WTC11 (cell line): ENCODE measurements around the gene BICD2. TPM values are rescaled to one million over a fixed set of nuclear protein-coding genes. Genes with fewer than 3 reads are reported as not detected.

Experiments
- ATAC-seq: fragments of 200-7000 bp; cut with Tn5 transposase; 2 replicates; pipeline ENCODE4 v1.10.0; 2021; ENCODE audit warnings: mild to moderate bottlenecking, moderate library complexity
- CTCF ChIA-PET: fragments of 300-600 bp; sonication (Branson Sonifier 250); formaldehyde crosslinking; loops from one replicate; lab custom pipeline; 2021; ENCODE audit warnings: antibody characterized with exemption; lab: Charles Lee
- POLR2A ChIA-PET: fragments of 350-600 bp; sonication (Branson Sonifier 250); formaldehyde crosslinking; loops from one replicate; lab custom pipeline; 2021; ENCODE audit warnings: antibody characterized with exemption; lab: Charles Lee
- DNase-seq: peaks from one replicate; pipeline ENCODE4 v3.0.0; 2021; ENCODE audit warnings: low spot score
- H3K27ac Mint-ChIP-seq: 2 replicates; pipeline ENCODE4 v1.8.0; 2021; ENCODE audit warnings: mixed read lengths
- H3K27me3 Mint-ChIP-seq: 2 replicates; pipeline ENCODE4 v1.8.0; 2021; ENCODE audit warnings: low read depth, mild to moderate bottlenecking, moderate library complexity, mixed read lengths
- H3K36me3 Mint-ChIP-seq: 2 replicates; pipeline ENCODE4 v1.8.0; 2021; ENCODE audit warnings: mixed read lengths
- H3K4me1 Mint-ChIP-seq: 2 replicates; pipeline ENCODE4 v1.8.0; 2022; ENCODE audit warnings: mixed read lengths
- H3K4me3 Mint-ChIP-seq: 2 replicates; pipeline ENCODE4 v1.8.0; 2021; ENCODE audit warnings: mild to moderate bottlenecking, moderate library complexity, mixed read lengths
- H3K9me3 Mint-ChIP-seq: 2 replicates; pipeline ENCODE4 v1.8.0; 2021; ENCODE audit warnings: mixed read lengths
- ELF4 ChIP-seq: sonication (generic); formaldehyde crosslinking; IDR thresholded peaks from 2 replicates; pipeline ENCODE4 v1.8.1; 2022; ENCODE audit warnings: low read depth, mild to moderate bottlenecking, moderate library complexity, missing genetic modification reagents
- EMX1 ChIP-seq: fragments of 250-450 bp; sonication (Bioruptor Pico); IDR thresholded peaks from 2 replicates; pipeline ENCODE4 v1.8.0; 2021; ENCODE audit warnings: mild to moderate bottlenecking
- GRHL2 ChIP-seq: fragments of 250-450 bp; sonication (Bioruptor Pico); IDR thresholded peaks from 2 replicates; pipeline ENCODE4 v1.8.0; 2022; ENCODE audit warnings: mild to moderate bottlenecking, moderate library complexity; ENCODE audit not compliant: insufficient replicate concordance, severe bottlenecking
- IRF2 ChIP-seq: sonication (generic); formaldehyde crosslinking; IDR thresholded peaks from 2 replicates; pipeline ENCODE4 v1.8.0; 2022; ENCODE audit warnings: low read depth, missing genetic modification reagents, borderline replicate concordance
- JUN ChIP-seq: sonication (generic); formaldehyde crosslinking; IDR thresholded peaks from 2 replicates; pipeline ENCODE4 v1.8.0; 2023; ENCODE audit warnings: mild to moderate bottlenecking, missing genetic modification reagents
- NFYB ChIP-seq: sonication (generic); formaldehyde crosslinking; conservative IDR thresholded peaks from 2 replicates; pipeline ENCODE4 v1.8.0; 2022; ENCODE audit warnings: low read depth, missing genetic modification reagents
- NR1H2 ChIP-seq: sonication (generic); formaldehyde crosslinking; IDR thresholded peaks from 2 replicates; pipeline ENCODE4 v1.9.0; 2021; ENCODE audit warnings: mild to moderate bottlenecking, moderate library complexity, missing genetic modification reagents
- SMAD4 ChIP-seq: sonication (generic); formaldehyde crosslinking; IDR thresholded peaks from 2 replicates; pipeline ENCODE4 v1.8.0; 2022; ENCODE audit warnings: mild to moderate bottlenecking, missing genetic modification reagents
- TEAD1 ChIP-seq: sonication (generic); formaldehyde crosslinking; IDR thresholded peaks from 2 replicates; pipeline ENCODE4 v1.8.0; 2022; ENCODE audit warnings: mild to moderate bottlenecking, missing genetic modification reagents
- TP53 ChIP-seq: sonication (generic); formaldehyde crosslinking; IDR thresholded peaks from 2 replicates; pipeline ENCODE4 v1.8.1; 2023; ENCODE audit warnings: mild to moderate bottlenecking, missing genetic modification reagents
- ZNF121 ChIP-seq: sonication (generic); formaldehyde crosslinking; IDR thresholded peaks from 2 replicates; pipeline ENCODE4 v1.8.0; 2023; ENCODE audit warnings: missing genetic modification reagents
- total RNA-seq: library from RNA; stranded (reverse); gene quantifications from 3 replicates; pipeline ENCODE4 v1.2.3, GENCODE V29; 2021
- TF ChIP-seq, protein P1 (sequence below): sonication (generic); formaldehyde crosslinking; IDR thresholded peaks from 2 replicates; pipeline ENCODE4 v1.8.0; 2022; ENCODE audit warnings: missing genetic modification reagents
- TF ChIP-seq, protein P2 (sequence below): sonication (generic); formaldehyde crosslinking; IDR thresholded peaks from 2 replicates; pipeline ENCODE4 v1.8.1; 2023; ENCODE audit warnings: mild to moderate bottlenecking, moderate library complexity, missing genetic modification reagents
- TF ChIP-seq, protein P3 (sequence below): fragments of 250-450 bp; sonication (Bioruptor Pico); IDR thresholded peaks from 2 replicates; pipeline ENCODE4 v1.9.0; 2021; ENCODE audit warnings: mild to moderate bottlenecking
- TF ChIP-seq, protein P4 (sequence below): fragments of 250-450 bp; sonication (Bioruptor Pico); IDR thresholded peaks from 2 replicates; pipeline ENCODE4 v1.9.0; 2021; ENCODE audit warnings: mild to moderate bottlenecking
- TF ChIP-seq, protein P5 (sequence below): sonication (generic); formaldehyde crosslinking; IDR thresholded peaks from 2 replicates; pipeline ENCODE4 v1.8.1; 2022; ENCODE audit warnings: mild to moderate bottlenecking, moderate library complexity, missing genetic modification reagents

BICD2 gene
- total RNA-seq, 1 experiment from 2014 or later = 38.7 TPM

DNA sequence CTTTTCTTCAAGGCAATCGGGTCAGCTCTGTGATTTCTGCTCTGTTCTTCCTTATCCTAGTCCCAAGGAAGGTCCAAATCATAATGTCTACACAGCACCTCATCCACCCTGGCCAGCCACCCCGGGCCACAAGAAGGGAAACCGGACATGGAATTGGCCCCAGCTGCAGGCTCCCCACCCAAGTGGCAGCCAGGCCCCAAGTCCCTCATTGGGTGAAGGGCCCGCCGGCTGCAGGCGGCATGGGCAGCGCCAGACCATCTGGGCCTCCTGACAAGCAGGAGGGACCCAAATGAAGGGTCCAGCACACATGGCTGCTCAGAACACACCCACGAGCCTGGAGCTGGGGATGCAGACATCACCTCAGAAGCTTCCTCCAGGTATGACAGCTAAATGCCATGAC, 33.7 kb downstream of the BICD2 start:
- Mint-ChIP-seq H3K4me1 (peaks cover 12% of the 10 kb centered on the region), H3K4me3 (no peak overlapping the region)

DNA sequence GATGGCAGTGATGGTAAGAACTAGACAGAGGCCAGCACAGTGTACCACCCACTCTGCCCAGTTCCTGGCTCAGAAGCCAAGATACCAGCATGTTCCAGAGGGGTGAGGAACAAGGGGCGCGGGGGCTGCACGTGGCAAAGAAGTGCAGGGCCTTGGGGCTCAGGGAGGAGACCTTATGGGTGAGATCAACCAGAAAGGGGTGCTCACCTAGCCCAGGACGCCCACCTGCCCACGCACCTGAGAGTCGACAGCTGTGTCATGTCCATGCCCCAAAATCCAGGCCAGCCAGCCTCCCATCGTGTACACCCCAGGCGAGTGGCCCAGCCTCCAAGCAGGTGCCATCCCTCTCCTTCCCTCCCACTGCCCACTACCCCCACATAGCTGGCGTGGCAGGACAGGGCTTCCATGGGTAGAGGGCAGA, 34.9 kb downstream of the BICD2 start:
- H3K27ac Mint-ChIP-seq = no peak overlapping the region
- no peak for TF ChIP-seq IRF2 (CRISPR knock-in tag)
- TF ChIP-seq, protein P1, sequence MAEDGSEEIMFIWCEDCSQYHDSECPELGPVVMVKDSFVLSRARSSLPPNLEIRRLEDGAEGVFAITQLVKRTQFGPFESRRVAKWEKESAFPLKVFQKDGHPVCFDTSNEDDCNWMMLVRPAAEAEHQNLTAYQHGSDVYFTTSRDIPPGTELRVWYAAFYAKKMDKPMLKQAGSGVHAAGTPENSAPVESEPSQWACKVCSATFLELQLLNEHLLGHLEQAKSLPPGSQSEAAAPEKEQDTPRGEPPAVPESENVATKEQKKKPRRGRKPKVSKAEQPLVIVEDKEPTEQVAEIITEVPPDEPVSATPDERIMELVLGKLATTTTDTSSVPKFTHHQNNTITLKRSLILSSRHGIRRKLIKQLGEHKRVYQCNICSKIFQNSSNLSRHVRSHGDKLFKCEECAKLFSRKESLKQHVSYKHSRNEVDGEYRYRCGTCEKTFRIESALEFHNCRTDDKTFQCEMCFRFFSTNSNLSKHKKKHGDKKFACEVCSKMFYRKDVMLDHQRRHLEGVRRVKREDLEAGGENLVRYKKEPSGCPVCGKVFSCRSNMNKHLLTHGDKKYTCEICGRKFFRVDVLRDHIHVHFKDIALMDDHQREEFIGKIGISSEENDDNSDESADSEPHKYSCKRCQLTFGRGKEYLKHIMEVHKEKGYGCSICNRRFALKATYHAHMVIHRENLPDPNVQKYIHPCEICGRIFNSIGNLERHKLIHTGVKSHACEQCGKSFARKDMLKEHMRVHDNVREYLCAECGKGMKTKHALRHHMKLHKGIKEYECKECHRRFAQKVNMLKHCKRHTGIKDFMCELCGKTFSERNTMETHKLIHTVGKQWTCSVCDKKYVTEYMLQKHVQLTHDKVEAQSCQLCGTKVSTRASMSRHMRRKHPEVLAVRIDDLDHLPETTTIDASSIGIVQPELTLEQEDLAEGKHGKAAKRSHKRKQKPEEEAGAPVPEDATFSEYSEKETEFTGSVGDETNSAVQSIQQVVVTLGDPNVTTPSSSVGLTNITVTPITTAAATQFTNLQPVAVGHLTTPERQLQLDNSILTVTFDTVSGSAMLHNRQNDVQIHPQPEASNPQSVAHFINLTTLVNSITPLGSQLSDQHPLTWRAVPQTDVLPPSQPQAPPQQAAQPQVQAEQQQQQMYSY (CRISPR knock-in tag) = no peak
- no peak for TF ChIP-seq JUN (CRISPR knock-in tag)
- TF ChIP-seq, all 79 proteins: peak for 0
- ATAC-seq = no peak
- Mint-ChIP-seq H3K9me3 (no peaks in the 10 kb centered on the region), H3K4me1 (peaks cover 3% of the 10 kb centered on the region; the same call in 1 of the 2 replicates), H3K27me3 (no peaks in the 10 kb centered on the region), H3K36me3 (peaks cover 11% of the 10 kb centered on the region; the same call in 1 of the 2 replicates), H3K4me3 (no peak overlapping the region)
- DNase-seq = no peak
- ChIA-PET POLR2A (no interaction called here), CTCF (no interaction called here)

More for the DNA sequence above, 33.7 kb downstream of the BICD2 start:
- H3K27ac Mint-ChIP-seq = no peak overlapping the region
- DNase-seq (peak; percentile 8), ATAC-seq (no peak)
- TF ChIP-seq SMAD4 (CRISPR knock-in tag) (no peak), GRHL2 (CRISPR knock-in tag) (no peak), ELF4 (no peak)
- H3K27me3 Mint-ChIP-seq = no peaks in the 10 kb centered on the region
- peaks cover 11% of the 10 kb centered on the region; the same call in 1 of the 2 replicates for H3K36me3 Mint-ChIP-seq
- no peaks in the 10 kb centered on the region for H3K9me3 Mint-ChIP-seq
- POLR2A ChIA-PET = no interaction called here
- CTCF ChIA-PET = no interaction called here

DNA sequence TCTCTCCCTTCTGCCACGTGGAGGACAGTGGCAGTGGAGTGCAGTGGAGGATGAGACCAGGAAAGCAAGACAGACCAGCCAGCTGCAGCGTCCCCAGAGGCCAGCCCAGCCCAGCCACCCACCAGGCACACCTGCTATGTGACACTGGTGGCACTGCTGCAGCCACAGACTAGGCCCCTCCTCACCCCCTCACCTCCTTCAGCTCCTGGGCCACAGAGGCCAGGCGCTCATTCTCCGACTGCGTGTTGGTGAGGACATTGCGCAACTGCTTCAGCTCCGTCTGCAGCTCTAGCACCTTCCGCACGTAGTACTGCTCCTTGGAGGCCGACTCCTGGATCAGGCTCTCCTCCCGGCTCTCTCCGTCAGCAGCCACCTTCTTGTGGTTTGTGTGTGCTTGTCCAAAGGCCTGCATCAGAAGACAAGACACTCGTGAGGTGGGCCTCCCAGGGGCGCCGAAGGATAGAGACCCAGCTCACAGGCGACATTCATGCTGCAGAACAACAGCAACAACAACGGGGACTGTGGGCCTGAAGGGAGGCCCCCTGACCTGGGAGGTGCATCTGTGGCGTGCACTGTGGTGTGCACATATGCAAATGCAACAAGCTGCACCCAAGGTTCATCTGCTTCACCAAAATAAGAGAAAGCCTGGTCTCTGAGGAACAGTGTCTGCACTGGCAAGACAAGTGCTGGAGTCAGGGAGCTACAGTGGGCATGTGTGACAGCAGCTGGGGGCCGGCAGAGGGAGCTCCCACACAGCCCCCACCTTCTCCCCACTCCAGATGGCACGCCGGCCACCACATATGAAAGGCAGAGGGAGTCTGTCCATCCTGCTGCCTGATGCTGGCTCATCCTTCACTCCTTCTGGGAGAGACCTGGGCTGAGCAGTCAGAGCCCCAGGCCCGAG, 35.5 kb downstream of the BICD2 start:
- Mint-ChIP-seq H3K9me3 (no peaks in the 10 kb centered on the region), H3K4me1 (peaks cover 3% of the 10 kb centered on the region; the same call in 1 of the 2 replicates), H3K27ac (peak overlapping the region; percentile 49), H3K4me3 (no peak overlapping the region), H3K27me3 (no peaks in the 10 kb centered on the region), H3K36me3 (peaks cover 11% of the 10 kb centered on the region; the same call in 1 of the 2 replicates)
- TF ChIP-seq TEAD1 (CRISPR knock-in tag) = no peak
- TF ChIP-seq, protein P2, sequence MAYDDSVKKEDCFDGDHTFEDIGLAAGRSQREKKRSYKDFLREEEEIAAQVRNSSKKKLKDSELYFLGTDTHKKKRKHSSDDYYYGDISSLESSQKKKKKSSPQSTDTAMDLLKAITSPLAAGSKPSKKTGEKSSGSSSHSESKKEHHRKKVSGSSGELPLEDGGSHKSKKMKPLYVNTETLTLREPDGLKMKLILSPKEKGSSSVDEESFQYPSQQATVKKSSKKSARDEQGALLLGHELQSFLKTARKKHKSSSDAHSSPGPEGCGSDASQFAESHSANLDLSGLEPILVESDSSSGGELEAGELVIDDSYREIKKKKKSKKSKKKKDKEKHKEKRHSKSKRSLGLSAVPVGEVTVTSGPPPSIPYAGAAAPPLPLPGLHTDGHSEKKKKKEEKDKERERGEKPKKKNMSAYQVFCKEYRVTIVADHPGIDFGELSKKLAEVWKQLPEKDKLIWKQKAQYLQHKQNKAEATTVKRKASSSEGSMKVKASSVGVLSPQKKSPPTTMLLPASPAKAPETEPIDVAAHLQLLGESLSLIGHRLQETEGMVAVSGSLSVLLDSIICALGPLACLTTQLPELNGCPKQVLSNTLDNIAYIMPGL (CRISPR knock-in tag) = no peak
- TF ChIP-seq NFYB (CRISPR knock-in tag) = no peak
- no peak for TF ChIP-seq IRF2 (CRISPR knock-in tag)
- TF ChIP-seq, protein P3, sequence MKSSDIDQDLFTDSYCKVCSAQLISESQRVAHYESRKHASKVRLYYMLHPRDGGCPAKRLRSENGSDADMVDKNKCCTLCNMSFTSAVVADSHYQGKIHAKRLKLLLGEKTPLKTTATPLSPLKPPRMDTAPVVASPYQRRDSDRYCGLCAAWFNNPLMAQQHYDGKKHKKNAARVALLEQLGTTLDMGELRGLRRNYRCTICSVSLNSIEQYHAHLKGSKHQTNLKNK (CRISPR knock-in tag) = no peak
- TF ChIP-seq ZNF121 (CRISPR knock-in tag) = no peak
- TF ChIP-seq, protein P4, sequence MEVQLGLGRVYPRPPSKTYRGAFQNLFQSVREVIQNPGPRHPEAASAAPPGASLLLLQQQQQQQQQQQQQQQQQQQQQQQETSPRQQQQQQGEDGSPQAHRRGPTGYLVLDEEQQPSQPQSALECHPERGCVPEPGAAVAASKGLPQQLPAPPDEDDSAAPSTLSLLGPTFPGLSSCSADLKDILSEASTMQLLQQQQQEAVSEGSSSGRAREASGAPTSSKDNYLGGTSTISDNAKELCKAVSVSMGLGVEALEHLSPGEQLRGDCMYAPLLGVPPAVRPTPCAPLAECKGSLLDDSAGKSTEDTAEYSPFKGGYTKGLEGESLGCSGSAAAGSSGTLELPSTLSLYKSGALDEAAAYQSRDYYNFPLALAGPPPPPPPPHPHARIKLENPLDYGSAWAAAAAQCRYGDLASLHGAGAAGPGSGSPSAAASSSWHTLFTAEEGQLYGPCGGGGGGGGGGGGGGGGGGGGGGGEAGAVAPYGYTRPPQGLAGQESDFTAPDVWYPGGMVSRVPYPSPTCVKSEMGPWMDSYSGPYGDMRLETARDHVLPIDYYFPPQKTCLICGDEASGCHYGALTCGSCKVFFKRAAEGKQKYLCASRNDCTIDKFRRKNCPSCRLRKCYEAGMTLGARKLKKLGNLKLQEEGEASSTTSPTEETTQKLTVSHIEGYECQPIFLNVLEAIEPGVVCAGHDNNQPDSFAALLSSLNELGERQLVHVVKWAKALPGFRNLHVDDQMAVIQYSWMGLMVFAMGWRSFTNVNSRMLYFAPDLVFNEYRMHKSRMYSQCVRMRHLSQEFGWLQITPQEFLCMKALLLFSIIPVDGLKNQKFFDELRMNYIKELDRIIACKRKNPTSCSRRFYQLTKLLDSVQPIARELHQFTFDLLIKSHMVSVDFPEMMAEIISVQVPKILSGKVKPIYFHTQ (CRISPR knock-in tag) = no peak
- TF ChIP-seq TP53 (CRISPR knock-in tag) = no peak
- TF ChIP-seq NR1H2 (CRISPR knock-in tag) = no peak
- TF ChIP-seq, protein P5, sequence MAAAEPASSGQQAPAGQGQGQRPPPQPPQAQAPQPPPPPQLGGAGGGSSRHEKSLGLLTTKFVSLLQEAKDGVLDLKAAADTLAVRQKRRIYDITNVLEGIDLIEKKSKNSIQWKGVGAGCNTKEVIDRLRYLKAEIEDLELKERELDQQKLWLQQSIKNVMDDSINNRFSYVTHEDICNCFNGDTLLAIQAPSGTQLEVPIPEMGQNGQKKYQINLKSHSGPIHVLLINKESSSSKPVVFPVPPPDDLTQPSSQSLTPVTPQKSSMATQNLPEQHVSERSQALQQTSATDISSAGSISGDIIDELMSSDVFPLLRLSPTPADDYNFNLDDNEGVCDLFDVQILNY (CRISPR knock-in tag) = no peak
- no peak for TF ChIP-seq EMX1 (CRISPR knock-in tag)
- DNase-seq = no peak
- ChIA-PET POLR2A (no interaction called here), CTCF (no interaction called here)
- ATAC-seq = no peak
